ENCODE measurements around the gene HS6ST3.

Gene HS6ST3

GRCh38 chr13:96651598-96651997 is 561.7 kb downstream of the HS6ST3 start:
- no peaks in the 10 kb centered on the region for H3K36me3 ChIP-seq (ENCODE audit: insufficient read depth, low read length)
- TF ChIP-seq CTCF (IDR thresholded peaks at IDR 0.05; ENCODE audit: borderline replicate concordance, extremely low read depth, low read length, poor library complexity, severe bottlenecking) (no peak), EZH2 (IDR thresholded peaks at IDR 0.05; ENCODE audit: borderline replicate concordance, low read depth, low read length, severe bottlenecking) (no peak)
- no peaks in the 10 kb centered on the region for H4K20me1 ChIP-seq (ENCODE audit: insufficient read depth, low read length)
- no peaks in the 10 kb centered on the region for H3K4me1 ChIP-seq (ENCODE audit: insufficient read depth, low read length)
- no peak overlapping the region for H2AFZ ChIP-seq (ENCODE audit: low read depth, low read length)
- DNase-seq (no peak), ATAC-seq (ENCODE audit: insufficient read depth, low read depth) (no peak)
- no peaks in the 10 kb centered on the region for H3K27me3 ChIP-seq (ENCODE audit: insufficient read depth, low read length, poor library complexity)
- H3K27ac ChIP-seq (ENCODE audit: low read length): no peak overlapping the region
- H3K79me2 ChIP-seq (ENCODE audit: insufficient read depth, low read length): no peaks in the 10 kb centered on the region
- H3K4me3 ChIP-seq (ENCODE audit: low read depth in 1 of 2, low read length in 2 of 2): no peak overlapping the region
- no peak overlapping the region for H3K9ac ChIP-seq (ENCODE audit: low read depth, low read length)
- H3K9me3 ChIP-seq (ENCODE audit: insufficient read depth, low read length, severe bottlenecking): no peaks in the 10 kb centered on the region
- no peak overlapping the region for H3K4me2 ChIP-seq (ENCODE audit: insufficient read depth, low read length)

- TF ChIP-seq CTCF (IDR thresholded peaks at IDR 0.05; ENCODE audit: borderline replicate concordance, extremely low read depth, low read length, poor library complexity, severe bottlenecking) (no peak), EZH2 (IDR thresholded peaks at IDR 0.05; ENCODE audit: borderline replicate concordance, low read depth, low read length, severe bottlenecking) (no peak)
- Histone ChIP-seq H3K4me2 (ENCODE audit: insufficient read depth, low read length) (no peak overlapping the region), H3K27ac (ENCODE audit: low read length) (no peak overlapping the region), H3K9ac (ENCODE audit: low read depth, low read length) (no peak overlapping the region), H4K20me1 (ENCODE audit: insufficient read depth, low read length) (no peaks in the 10 kb centered on the region), H3K36me3 (ENCODE audit: insufficient read depth, low read length) (no peaks in the 10 kb centered on the region), H3K27me3 (ENCODE audit: insufficient read depth, low read length, poor library complexity) (no peaks in the 10 kb centered on the region), H2AFZ (ENCODE audit: low read depth, low read length) (no peak overlapping the region), H3K4me3 (ENCODE audit: low read depth in 1 of 2, low read length in 2 of 2) (no peak overlapping the region), H3K79me2 (ENCODE audit: insufficient read depth, low read length) (no peaks in the 10 kb centered on the region), H3K9me3 (ENCODE audit: insufficient read depth, low read length, severe bottlenecking) (no peaks in the 10 kb centered on the region), H3K4me1 (ENCODE audit: insufficient read depth, low read length) (no peaks in the 10 kb centered on the region)
- DNase-seq (no peak), ATAC-seq (ENCODE audit: insufficient read depth, low read depth) (no peak)
These were observed 562.6 kb downstream of the HS6ST3 start for GRCh38 chr13:96652506-96652905.

GRCh38 chr13:96661612-96662011 is 571.7 kb downstream of the HS6ST3 start:
- H3K4me2 ChIP-seq (ENCODE audit: insufficient read depth, low read length): no peak overlapping the region
- H3K27me3 ChIP-seq (ENCODE audit: insufficient read depth, low read length, poor library complexity): no peaks in the 10 kb centered on the region
- H3K4me3 ChIP-seq (ENCODE audit: low read depth in 1 of 2, low read length in 2 of 2): no peak overlapping the region
- no peak overlapping the region for H3K9ac ChIP-seq (ENCODE audit: low read depth, low read length)
- no peak for DNase-seq
- H3K9me3 ChIP-seq (ENCODE audit: insufficient read depth, low read length, severe bottlenecking): peaks cover 5% of the 10 kb centered on the region
- H3K27ac ChIP-seq (ENCODE audit: low read length): no peak overlapping the region
- no peak overlapping the region for H2AFZ ChIP-seq (ENCODE audit: low read depth, low read length)
- ATAC-seq (ENCODE audit: insufficient read depth, low read depth): no peak
- no peaks in the 10 kb centered on the region for H4K20me1 ChIP-seq (ENCODE audit: insufficient read depth, low read length)
- TF ChIP-seq CTCF (IDR thresholded peaks at IDR 0.05; ENCODE audit: borderline replicate concordance, extremely low read depth, low read length, poor library complexity, severe bottlenecking) (no peak), EZH2 (IDR thresholded peaks at IDR 0.05; ENCODE audit: borderline replicate concordance, low read depth, low read length, severe bottlenecking) (no peak)
- H3K36me3 ChIP-seq (ENCODE audit: insufficient read depth, low read length): no peaks in the 10 kb centered on the region
- no peaks in the 10 kb centered on the region for H3K79me2 ChIP-seq (ENCODE audit: insufficient read depth, low read length)
- H3K4me1 ChIP-seq (ENCODE audit: insufficient read depth, low read length): no peaks in the 10 kb centered on the region

GRCh38 chr13:96662036-96662435 is 572.1 kb downstream of the HS6ST3 start:
- Histone ChIP-seq H3K4me3 (ENCODE audit: low read depth in 1 of 2, low read length in 2 of 2) (no peak overlapping the region), H3K27me3 (ENCODE audit: insufficient read depth, low read length, poor library complexity) (no peaks in the 10 kb centered on the region), H3K4me1 (ENCODE audit: insufficient read depth, low read length) (no peaks in the 10 kb centered on the region), H3K36me3 (ENCODE audit: insufficient read depth, low read length) (no peaks in the 10 kb centered on the region), H3K79me2 (ENCODE audit: insufficient read depth, low read length) (no peaks in the 10 kb centered on the region), H3K27ac (ENCODE audit: low read length) (no peak overlapping the region), H3K4me2 (ENCODE audit: insufficient read depth, low read length) (no peak overlapping the region), H2AFZ (ENCODE audit: low read depth, low read length) (no peak overlapping the region), H3K9ac (ENCODE audit: low read depth, low read length) (no peak overlapping the region), H3K9me3 (ENCODE audit: insufficient read depth, low read length, severe bottlenecking) (peaks cover 5% of the 10 kb centered on the region), H4K20me1 (ENCODE audit: insufficient read depth, low read length) (no peaks in the 10 kb centered on the region)
- no peak for ATAC-seq (ENCODE audit: insufficient read depth, low read depth)
- TF ChIP-seq CTCF (IDR thresholded peaks at IDR 0.05; ENCODE audit: borderline replicate concordance, extremely low read depth, low read length, poor library complexity, severe bottlenecking) (no peak), EZH2 (IDR thresholded peaks at IDR 0.05; ENCODE audit: borderline replicate concordance, low read depth, low read length, severe bottlenecking) (no peak)
- no peak for DNase-seq

Data from DND-41 (cell line).